ENCODE results near the gene ADGRA3. TPM values are rescaled to one million over a fixed set of nuclear protein-coding genes. Genes with fewer than 3 reads are reported as not detected.

ADGRA3 gene
- total RNA-seq, 2 donors from 2014 or later: 32.0 to 33.8 TPM

GRCh38 chr4:22504922-22505321, 10.9 kb downstream of the ADGRA3 start:
- Histone ChIP-seq H3K9me3 (no peaks in the 10 kb centered on the region), H3K4me3 (no peak overlapping the region), H3K27ac (no peak overlapping the region), H3K4me1 (replicated peaks) (no peaks in the 10 kb centered on the region), H3K36me3 (no peaks in the 10 kb centered on the region), H3K27me3 (replicated peaks; ENCODE audit: insufficient read depth) (no peaks in the 10 kb centered on the region)
- TF ChIP-seq POLR2A (IDR thresholded peaks at IDR 0.05): no peak
- no peak for TF ChIP-seq POLR2AphosphoS5 (IDR thresholded peaks at IDR 0.05)
- TF ChIP-seq CTCF (IDR thresholded peaks at IDR 0.05): no peak
- WGBS: 93% methylated on average over 4 of the region's 4 CpGs
- no peak for DNase-seq (ENCODE audit: low spot score)
- intact Hi-C loops (cut with DNase I): no loop called here

DNA sequence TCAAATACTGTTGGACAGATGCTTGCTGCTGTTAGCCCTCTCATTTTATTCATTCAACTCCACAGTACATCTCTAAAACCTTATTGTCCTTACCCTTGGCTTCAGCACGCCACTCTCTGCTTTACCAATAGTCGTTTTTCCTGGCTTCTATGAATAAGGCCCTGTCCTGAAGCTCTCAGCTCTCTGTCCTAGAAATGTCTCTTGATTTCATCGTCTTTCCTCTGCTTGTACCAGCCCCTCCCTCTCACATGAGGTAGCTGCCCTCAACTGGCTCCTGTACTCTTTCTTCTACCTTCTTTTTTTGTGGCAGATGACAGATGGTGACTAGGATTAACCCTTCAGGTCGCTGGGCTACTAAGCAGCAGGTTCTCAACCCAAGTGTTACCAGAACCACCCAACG, 11.4 kb downstream of the ADGRA3 start:
- Histone ChIP-seq H3K9me3 (no peaks in the 10 kb centered on the region), H3K27me3 (replicated peaks; ENCODE audit: insufficient read depth) (no peaks in the 10 kb centered on the region), H3K27ac (no peak overlapping the region), H3K4me1 (replicated peaks) (no peaks in the 10 kb centered on the region), H3K36me3 (no peaks in the 10 kb centered on the region), H3K4me3 (no peak overlapping the region)
- no peak for DNase-seq (ENCODE audit: low spot score)
- intact Hi-C loops (cut with DNase I): no loop called here
- 86% methylated on average over 5 of the region's 5 CpGs for WGBS
- TF ChIP-seq POLR2AphosphoS5 (IDR thresholded peaks at IDR 0.05): no peak
- no peak for TF ChIP-seq CTCF (IDR thresholded peaks at IDR 0.05)
- no peak for TF ChIP-seq POLR2A (IDR thresholded peaks at IDR 0.05)

- Histone ChIP-seq H3K27ac (no peak overlapping the region), H3K9me3 (no peaks in the 10 kb centered on the region)
Observed at GRCh38 chr4:22502895-22503814, 12.7 kb downstream of the ADGRA3 start.

DNA sequence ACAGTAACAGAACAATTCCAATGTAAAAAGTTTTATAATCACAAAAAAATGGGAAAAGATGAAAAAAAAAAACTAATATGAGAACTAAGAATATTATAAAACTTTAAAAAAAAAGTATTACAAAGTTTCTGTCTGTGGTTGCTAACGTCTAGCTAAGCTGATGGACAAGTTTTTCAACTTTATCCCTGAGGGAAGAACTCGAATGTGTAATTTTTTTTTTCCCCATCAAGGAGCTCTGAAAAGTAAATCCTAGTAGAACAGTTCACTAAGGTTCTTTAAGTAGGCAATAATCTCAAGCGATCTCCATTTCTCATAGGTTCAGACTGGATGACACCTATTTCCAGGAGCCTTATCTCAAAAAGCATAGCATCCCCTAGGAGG, 14.2 kb downstream of the ADGRA3 start:
- H3K27me3 ChIP-seq (replicated peaks; ENCODE audit: insufficient read depth): no peaks in the 10 kb centered on the region
- intact Hi-C loops (cut with DNase I): no loop called here
- H3K36me3 ChIP-seq: no peaks in the 10 kb centered on the region
- H3K4me1 ChIP-seq (replicated peaks): no peaks in the 10 kb centered on the region
- no peak for DNase-seq (ENCODE audit: low spot score)
- no peak overlapping the region for H3K4me3 ChIP-seq
- 22% methylated on average over 3 of the region's 3 CpGs for WGBS
- H3K9me3 ChIP-seq: no peaks in the 10 kb centered on the region
- no peak for TF ChIP-seq CTCF (IDR thresholded peaks at IDR 0.05)
- TF ChIP-seq POLR2AphosphoS5 (IDR thresholded peaks at IDR 0.05): no peak
- TF ChIP-seq POLR2A (IDR thresholded peaks at IDR 0.05): no peak
- no peak overlapping the region for H3K27ac ChIP-seq

More at GRCh38 chr4:22502895-22503814, 12.7 kb downstream of the ADGRA3 start:
- no peaks in the 10 kb centered on the region for H3K36me3 ChIP-seq
- TF ChIP-seq POLR2AphosphoS5 (IDR thresholded peaks at IDR 0.05): no peak
- no peak for TF ChIP-seq CTCF (IDR thresholded peaks at IDR 0.05)
- no peak for TF ChIP-seq POLR2A (IDR thresholded peaks at IDR 0.05)
- WGBS: 96% methylated on average over 3 of the region's 3 CpGs
- H3K4me3 ChIP-seq: no peak overlapping the region
- no peaks in the 10 kb centered on the region for H3K4me1 ChIP-seq (replicated peaks)
- no peaks in the 10 kb centered on the region for H3K27me3 ChIP-seq (replicated peaks; ENCODE audit: insufficient read depth)
- intact Hi-C loops (cut with DNase I): no loop called here
- no peak for DNase-seq (ENCODE audit: low spot score)
